Transverse colon (tissue), 4 donors: Measurements from ENCODE around the gene ENG.

Source experiments
- EP300 ChIP-seq: sonication (generic); formaldehyde crosslinking; IDR thresholded peaks from one replicate; pipeline ENCODE4 v1.6.1; 2017; ENCODE audit warnings: antibody characterized with exemption, low read depth
- POLR2A ChIP-seq: fragments of 450-650 bp; IDR thresholded peaks from one replicate; pipeline ENCODE4 v1.6.1; 2016; ENCODE audit warnings: antibody characterized with exemption, mild to moderate bottlenecking, moderate library complexity
- POLR2AphosphoS5 ChIP-seq, 3 donors: sonication (generic); formaldehyde crosslinking; IDR thresholded peaks; one replicate each; pipeline ENCODE4 v1.6.1; 2016; ENCODE audit warnings: antibody characterized with exemption in 3 of 3
- TF ChIP-seq, protein P1 (sequence below), 5 experiments: fragments of 200-600 bp in 3 of 5; fragments of 450-650 bp in 2 of 5; sonication (generic) in 3 of 5; IDR thresholded peaks; 1 replicate in 2 of 5; 2 replicates in 3 of 5; pipeline ENCODE4 v1.5.1; 2016 to 2017; ENCODE audit warnings: antibody characterized with exemption in 5 of 5, inconsistent platforms in 3 of 5, mild to moderate bottlenecking in 2 of 5, moderate library complexity in 1 of 5

DNA sequence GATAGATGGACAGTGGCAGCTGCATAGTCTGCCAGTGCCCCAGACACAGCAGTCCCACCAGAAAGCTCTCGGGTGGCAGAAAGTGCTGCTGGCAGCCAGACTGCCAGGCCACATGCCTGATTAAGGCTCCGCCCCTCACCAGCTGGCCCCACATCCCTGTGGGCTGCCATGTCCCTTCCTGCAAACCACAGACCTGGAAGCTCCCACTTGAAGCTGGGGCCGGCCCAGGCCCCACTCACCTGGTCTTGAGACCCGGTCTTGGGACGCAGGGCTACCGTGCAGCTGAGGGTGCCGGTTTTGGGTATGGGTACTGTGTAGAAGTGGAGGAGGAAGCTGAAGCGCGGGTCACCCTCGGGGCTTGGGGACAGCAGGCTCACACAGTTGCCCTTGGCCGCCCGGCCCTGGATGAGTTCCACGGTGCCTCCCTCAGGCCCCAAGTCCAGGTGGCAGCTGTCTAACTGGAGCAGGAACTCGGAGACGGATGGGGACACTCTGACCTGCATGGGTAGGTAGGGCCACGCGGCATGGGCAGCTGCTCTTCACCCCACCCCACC, 36.5 kb downstream of the ENG start:
- TF ChIP-seq POLR2A (no peak), POLR2AphosphoS5 (IDR thresholded peaks at IDR 0.05) (no peak), EP300 (no peak)
- TF ChIP-seq, protein P1, sequence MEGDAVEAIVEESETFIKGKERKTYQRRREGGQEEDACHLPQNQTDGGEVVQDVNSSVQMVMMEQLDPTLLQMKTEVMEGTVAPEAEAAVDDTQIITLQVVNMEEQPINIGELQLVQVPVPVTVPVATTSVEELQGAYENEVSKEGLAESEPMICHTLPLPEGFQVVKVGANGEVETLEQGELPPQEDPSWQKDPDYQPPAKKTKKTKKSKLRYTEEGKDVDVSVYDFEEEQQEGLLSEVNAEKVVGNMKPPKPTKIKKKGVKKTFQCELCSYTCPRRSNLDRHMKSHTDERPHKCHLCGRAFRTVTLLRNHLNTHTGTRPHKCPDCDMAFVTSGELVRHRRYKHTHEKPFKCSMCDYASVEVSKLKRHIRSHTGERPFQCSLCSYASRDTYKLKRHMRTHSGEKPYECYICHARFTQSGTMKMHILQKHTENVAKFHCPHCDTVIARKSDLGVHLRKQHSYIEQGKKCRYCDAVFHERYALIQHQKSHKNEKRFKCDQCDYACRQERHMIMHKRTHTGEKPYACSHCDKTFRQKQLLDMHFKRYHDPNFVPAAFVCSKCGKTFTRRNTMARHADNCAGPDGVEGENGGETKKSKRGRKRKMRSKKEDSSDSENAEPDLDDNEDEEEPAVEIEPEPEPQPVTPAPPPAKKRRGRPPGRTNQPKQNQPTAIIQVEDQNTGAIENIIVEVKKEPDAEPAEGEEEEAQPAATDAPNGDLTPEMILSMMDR (IDR thresholded peaks at IDR 0.05) = no peak
